Spinal cord (tissue), 10 donors: ENCODE results near the gene MARCHF10. TPM values are rescaled to one million over a fixed set of nuclear protein-coding genes. Genes with fewer than 3 reads are reported as not detected.
A peak's percentile ranks its signal among the peaks of the same experiment; 100 is the strongest.

Experiments used
- DNase-seq, 6 donors: peaks; one replicate each; pipeline versions ENCODE4 v3.0.0 to v3.0.0-alpha.2; 2013 to 2015; ENCODE audit warnings: low spot score in 6 of 6, low read depth in 4 of 6
- H3K27ac ChIP-seq: one replicate; pipeline ENCODE4 v1.5.1; 2013; ENCODE audit warnings: low read depth, low read length, control low read depth
- H3K27me3 ChIP-seq: one replicate; pipeline ENCODE4 v1.6.1; 2013; ENCODE audit warnings: low read length; ENCODE audit not compliant: control insufficient read depth, insufficient read depth
- H3K36me3 ChIP-seq: one replicate; pipeline ENCODE4 v1.6.1; 2013; ENCODE audit warnings: low read length; ENCODE audit not compliant: control insufficient read depth, insufficient read depth
- H3K4me1 ChIP-seq: one replicate; pipeline ENCODE4 v1.6.1; 2013; ENCODE audit warnings: low read length; ENCODE audit not compliant: control insufficient read depth, insufficient read depth
- H3K4me3 ChIP-seq: one replicate; pipeline ENCODE4 v1.5.1; 2013; ENCODE audit warnings: low read depth, low read length, control low read depth
- H3K9me3 ChIP-seq: one replicate; pipeline ENCODE4 v1.6.1; 2013; ENCODE audit warnings: low read length; ENCODE audit not compliant: control insufficient read depth, insufficient read depth
- WGBS: methylation state at CpG from one replicate; pipeline ENCODE4 v1.1.5; 2013; ENCODE audit warnings: missing lambda C conversion rate; ENCODE audit not compliant: insufficient coverage; 5-methylcytosine and 5-hydroxymethylcytosine counted together
- polyA plus RNA-seq, 2 donors: library from polyadenylated mRNA; unstranded; fragments of 120-200 nt; gene quantifications; one replicate each; pipeline ENCODE4 v1.2.1, GENCODE V29; 2013; ENCODE audit not compliant: insufficient read length in 2 of 2
- total RNA-seq, 2 donors: library from RNA; depleted of rRNA in 1 of 2; stranded (reverse); fragments of 120-200 nt in 1 of 2; fragments of >200 nt in 1 of 2; gene quantifications; one replicate each; pipeline versions ENCODE4 v1.2.3 to v1.2.4, GENCODE V29; 2013 to 2014
- donor health status: healthy.

MARCHF10 gene
- total and polyA plus RNA-seq, 4 donors = 0.59 to 3.6 (median 2.6) TPM

DNA sequence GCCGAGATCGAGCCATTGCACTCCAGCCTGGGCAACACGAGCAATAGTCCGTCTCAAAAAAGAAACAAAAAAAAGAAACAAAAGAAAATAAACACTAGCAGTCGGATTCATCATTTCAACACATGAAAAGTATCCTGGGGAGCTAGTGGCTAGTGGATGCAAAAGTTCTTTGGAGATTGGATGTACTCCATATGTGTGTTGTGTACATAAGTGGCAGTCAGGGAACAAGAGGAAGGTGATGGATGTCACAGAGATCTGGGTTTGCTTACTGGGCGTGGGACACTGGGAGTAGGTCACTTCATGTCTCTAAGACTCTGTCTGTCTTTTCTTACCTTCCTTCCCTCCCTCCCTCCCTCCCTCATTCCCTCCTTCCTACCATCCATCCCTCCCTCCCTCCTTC lies 145.3 kb downstream of the MARCHF10 start:
- Histone ChIP-seq H3K9me3 (peaks cover 2% of the 10 kb centered on the region), H3K4me3 (no peak overlapping the region), H3K4me1 (peaks cover 8% of the 10 kb centered on the region), H3K27me3 (no peaks in the 10 kb centered on the region), H3K27ac (no peak overlapping the region), H3K36me3 (peaks cover 30% of the 10 kb centered on the region)
- no peak for DNase-seq
- no CpG with 5 or more reads among the region's 6 CpGs for whole genome bisulfite sequencing

DNA sequence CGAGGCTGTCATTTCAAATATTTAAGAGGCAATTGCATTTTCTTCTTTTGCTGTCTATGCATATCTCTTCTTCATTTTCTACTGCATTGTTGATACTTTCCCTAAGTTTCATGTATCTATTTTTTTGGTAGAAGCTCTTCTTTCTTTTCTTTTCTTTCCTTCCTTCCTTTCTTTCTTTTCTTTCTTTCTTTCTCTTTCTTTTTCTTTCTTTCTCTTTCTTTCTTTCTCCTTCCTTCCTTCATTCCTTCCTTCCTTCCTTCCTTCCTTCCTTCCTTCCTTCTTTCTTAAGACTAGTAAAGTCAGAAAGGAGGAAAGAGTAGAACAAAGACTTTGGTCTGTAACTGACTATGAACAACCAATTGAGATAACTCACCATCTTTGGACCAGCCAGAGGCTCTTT lies 146.8 kb downstream of the MARCHF10 start:
- H3K27me3 ChIP-seq = no peaks in the 10 kb centered on the region
- WGBS = no CpG with 5 or more reads among the region's 1 CpG
- no peak overlapping the region for H3K27ac ChIP-seq
- peaks cover 24% of the 10 kb centered on the region for H3K4me1 ChIP-seq
- DNase-seq = no peak
- H3K36me3 ChIP-seq = peaks cover 16% of the 10 kb centered on the region
- H3K9me3 ChIP-seq = peaks cover 2% of the 10 kb centered on the region
- no peak overlapping the region for H3K4me3 ChIP-seq

DNA sequence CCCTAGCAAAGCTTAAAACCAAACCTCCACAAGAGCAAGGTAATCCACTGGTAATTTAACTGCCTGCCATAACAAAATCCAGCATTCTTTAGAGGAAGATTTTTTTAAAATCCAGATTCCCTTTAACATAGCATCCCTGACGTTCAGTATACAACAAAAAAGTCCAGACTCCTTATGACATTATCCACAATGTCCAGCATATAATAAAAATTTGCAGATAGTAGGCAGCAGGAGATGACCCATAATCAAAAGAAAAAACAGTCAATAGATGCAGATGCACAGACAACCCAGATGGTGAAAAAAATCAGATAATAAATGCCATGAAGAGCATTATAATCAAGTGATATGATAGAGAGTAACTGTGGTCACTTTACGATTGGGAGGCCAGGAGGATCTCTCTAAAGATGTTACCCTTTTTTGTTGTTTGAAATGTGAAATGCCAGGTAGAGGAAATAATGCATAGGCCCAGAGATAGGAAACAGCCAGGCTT lies 147.4 kb downstream of the MARCHF10 start:
- no peak overlapping the region for H3K4me3 ChIP-seq
- H3K9me3 ChIP-seq = peaks cover 2% of the 10 kb centered on the region
- peaks cover 10% of the 10 kb centered on the region for H3K36me3 ChIP-seq
- no peaks in the 10 kb centered on the region for H3K27me3 ChIP-seq
- H3K4me1 ChIP-seq = peaks cover 25% of the 10 kb centered on the region
- WGBS = 100% methylated on average over 1 of the region's 2 CpGs
- DNase-seq = no peak
- no peak overlapping the region for H3K27ac ChIP-seq

DNA sequence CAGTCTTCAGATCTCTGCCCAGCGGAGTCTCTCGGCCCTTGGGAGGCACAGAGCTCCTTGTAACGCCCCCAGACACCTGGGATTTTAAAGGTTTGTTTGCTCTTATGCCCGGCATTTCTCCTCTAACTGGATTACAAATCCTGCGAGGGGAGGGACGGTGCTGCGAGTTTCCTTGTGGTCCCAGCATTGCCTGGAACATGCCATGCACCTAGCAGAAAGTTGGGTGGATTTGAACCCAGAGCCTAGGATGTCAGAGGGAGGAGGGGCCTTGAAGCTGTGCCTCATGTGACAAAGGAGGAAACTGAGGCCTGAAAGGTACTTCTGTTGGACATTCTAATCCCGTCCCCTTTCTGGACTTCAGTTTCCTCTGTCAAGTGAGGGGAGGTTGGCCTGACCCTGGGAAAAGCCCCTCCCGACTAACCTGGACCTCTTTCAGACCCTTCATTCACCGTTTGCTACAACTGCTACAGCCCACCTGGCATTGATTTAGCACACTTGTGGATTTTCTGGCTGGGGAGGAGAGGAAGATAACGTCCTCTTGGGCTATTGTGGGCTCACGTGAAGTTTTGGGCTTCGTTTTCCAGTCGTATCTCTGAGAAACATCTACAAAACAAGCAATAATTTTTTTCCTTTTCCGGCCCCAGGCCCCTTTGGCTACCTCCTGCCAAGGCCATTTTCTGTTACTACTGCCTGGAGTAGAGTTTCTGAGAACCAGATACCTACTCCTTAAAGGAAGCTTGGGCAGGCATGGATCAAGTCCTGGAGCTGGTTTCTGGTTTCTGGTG lies 149.8 kb downstream of the MARCHF10 start:
- 49% methylated on average over 7 of the region's 15 CpGs for WGBS
- Histone ChIP-seq H3K27me3 (no peaks in the 10 kb centered on the region), H3K27ac (peak overlapping the region; percentile 73), H3K4me1 (peaks cover 37% of the 10 kb centered on the region), H3K36me3 (peaks cover 3% of the 10 kb centered on the region), H3K9me3 (peaks cover 2% of the 10 kb centered on the region), H3K4me3 (no peak overlapping the region)
- no peak for DNase-seq

DNA sequence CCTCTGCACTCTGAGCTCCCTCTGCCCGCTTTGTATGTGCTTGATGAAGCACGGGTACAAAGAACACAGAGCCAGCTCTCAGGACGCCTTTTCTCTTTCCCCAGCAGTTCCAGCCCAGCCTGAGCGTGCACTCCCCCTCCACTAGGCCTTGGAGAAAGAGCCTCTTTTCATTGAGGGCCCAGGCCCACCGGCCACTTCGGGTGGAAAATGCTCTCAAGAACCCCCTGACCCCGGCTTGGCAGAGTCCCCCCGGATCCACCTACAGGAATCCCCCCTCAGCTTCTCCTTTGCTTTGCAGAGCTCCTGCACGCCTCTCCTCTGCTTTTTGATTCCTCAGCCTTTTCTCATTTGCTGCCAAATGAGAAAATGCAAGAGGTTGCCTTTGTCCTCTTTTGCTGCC lies 150.4 kb downstream of the MARCHF10 start:
- WGBS = 12% methylated on average over 9 of the region's 9 CpGs
- peak overlapping the region; percentile 73 for H3K27ac ChIP-seq
- H3K27me3 ChIP-seq = no peaks in the 10 kb centered on the region
- DNase-seq = peak in 3 of 6 donors; percentile 46 to 84 (median 79)
- peaks cover 3% of the 10 kb centered on the region for H3K36me3 ChIP-seq
- H3K4me1 ChIP-seq = peaks cover 43% of the 10 kb centered on the region
- H3K9me3 ChIP-seq = peaks cover 2% of the 10 kb centered on the region
- no peak overlapping the region for H3K4me3 ChIP-seq

DNA sequence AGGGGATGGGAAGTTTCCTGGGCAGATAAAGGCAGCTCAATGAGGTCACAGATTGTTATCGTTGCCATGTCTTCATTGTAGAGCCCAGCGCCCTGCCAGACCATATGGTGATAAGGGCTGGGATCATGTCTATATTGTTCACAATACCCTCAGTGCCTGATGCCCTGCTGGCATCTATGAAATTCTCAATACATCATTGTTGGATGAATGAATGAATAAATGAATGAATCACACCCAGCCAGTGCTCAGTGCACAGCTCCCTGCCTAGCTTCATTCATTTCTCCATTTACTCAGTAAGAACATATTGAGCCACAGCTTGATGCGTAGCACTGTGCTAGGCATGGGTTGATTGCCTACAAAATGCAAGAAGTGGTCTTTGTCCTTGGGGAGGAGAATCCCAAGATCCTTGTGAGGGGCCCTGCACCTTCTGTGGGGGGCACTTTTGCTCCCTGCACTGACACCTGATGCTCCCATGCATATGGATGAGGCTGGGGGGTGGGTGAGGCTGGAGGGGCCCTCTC lies 150.9 kb downstream of the MARCHF10 start:
- peak overlapping the region; percentile 73 for H3K27ac ChIP-seq
- no peak for DNase-seq

DNA sequence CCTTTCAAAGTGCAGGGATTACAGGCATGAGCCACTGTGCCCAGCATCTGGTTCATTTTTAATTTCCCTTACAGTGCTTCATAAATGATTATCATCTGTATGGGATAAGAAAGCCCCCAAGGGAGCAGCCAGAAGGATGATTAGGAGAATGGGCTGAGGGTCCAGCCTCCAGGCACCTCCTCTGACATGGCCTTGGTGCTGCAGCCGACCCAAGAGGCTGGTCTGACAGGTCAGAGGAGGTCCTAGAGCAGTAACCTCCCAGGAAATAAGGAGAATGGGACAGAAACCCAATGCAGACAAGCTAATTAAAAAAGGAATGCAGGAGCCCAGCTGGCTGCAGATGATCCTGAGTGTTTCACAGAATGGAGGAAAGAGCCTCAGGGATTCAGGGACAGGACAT lies 151.7 kb downstream of the MARCHF10 start:
- 50% methylated on average over 1 of the region's 1 CpG for WGBS
- Histone ChIP-seq H3K36me3 (peaks cover 3% of the 10 kb centered on the region), H3K27ac (no peak overlapping the region), H3K9me3 (peaks cover 2% of the 10 kb centered on the region), H3K27me3 (no peaks in the 10 kb centered on the region), H3K4me3 (no peak overlapping the region), H3K4me1 (peaks cover 50% of the 10 kb centered on the region)
- no peak for DNase-seq

More for the DNA sequence above, 150.9 kb downstream of the MARCHF10 start:
- WGBS = no CpG with 5 or more reads among the region's 3 CpGs
- no peak overlapping the region for H3K4me3 ChIP-seq
- H3K4me1 ChIP-seq = peaks cover 48% of the 10 kb centered on the region
- H3K9me3 ChIP-seq = peaks cover 2% of the 10 kb centered on the region
- H3K36me3 ChIP-seq = peaks cover 3% of the 10 kb centered on the region
- H3K27me3 ChIP-seq = no peaks in the 10 kb centered on the region

DNA sequence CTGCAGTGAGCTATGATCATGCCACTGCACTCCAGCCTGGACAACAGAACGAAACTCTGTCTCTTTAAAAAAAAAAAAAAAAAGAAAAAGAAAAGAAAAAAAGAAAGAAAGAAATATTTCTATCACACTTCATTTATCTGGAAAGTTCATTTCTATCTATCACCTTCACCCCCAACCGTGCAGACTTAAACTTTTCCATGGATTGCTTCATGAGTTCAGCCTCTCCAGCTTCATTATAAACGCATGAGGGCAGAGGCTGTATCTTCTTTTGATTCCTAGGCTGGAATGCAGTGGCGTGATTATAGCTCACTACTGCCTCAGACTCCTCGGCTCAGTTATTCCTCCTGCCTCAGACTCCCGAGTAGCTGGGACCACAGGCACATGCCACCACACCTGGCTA lies 152.5 kb downstream of the MARCHF10 start:
- 67% methylated on average over 1 of the region's 6 CpGs for WGBS
- Histone ChIP-seq H3K9me3 (no peaks in the 10 kb centered on the region), H3K36me3 (peaks cover 3% of the 10 kb centered on the region), H3K4me3 (no peak overlapping the region), H3K4me1 (peaks cover 50% of the 10 kb centered on the region), H3K27me3 (no peaks in the 10 kb centered on the region), H3K27ac (no peak overlapping the region)
- no peak for DNase-seq

DNA sequence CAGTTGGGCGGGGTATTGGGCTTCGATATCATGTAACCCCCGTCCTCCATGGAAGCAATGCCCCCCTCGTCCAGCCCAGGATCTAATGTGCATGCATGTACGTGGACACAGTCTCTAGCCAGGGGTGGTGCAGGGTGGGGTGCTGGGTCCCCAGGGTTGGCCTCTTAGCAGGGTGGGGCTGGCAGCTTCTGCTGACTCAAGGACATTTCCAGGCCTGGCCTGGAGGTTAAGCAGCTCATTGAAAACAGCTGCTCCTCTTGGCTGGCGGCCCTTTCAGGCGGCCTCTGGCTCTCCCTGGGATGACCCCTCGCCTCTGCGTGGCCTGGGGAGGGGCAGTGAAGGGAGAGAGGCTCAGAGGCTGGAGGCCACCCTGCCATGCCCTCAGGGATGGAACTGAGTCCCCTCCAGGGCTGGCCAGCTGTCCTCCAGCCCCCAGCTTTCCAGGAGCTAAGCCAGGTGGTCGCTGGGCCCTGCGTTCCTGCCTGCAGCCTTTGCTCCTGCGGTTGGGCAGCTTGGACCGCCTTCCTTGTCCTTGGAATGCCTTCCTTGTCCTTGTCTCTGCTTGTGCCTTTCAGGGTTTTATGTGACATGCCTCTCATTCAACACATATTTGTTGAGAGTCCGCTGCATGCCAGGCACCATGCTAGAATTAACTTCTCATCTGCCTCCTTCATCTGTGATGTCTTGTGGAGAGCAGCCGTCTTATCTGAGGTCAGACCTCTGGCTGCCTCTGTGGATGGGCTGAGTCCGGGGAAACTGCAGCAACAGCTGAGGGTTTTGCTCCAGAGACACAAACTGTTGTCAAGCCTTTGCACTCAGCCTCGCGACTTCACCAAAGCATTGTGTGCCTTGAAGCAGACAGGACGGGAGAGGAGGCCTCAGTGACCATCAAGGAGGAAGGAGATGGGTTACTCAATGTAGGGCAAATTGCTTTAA lies 154.0 kb downstream of the MARCHF10 start:
- DNase-seq = peak in 2 of 6 donors; percentile 11 to 69
- no peaks in the 10 kb centered on the region for H3K27me3 ChIP-seq
- no peak overlapping the region for H3K4me3 ChIP-seq
- peak overlapping the region; percentile 83 for H3K27ac ChIP-seq
- peaks cover 55% of the 10 kb centered on the region for H3K4me1 ChIP-seq
- H3K36me3 ChIP-seq = peaks cover 3% of the 10 kb centered on the region
- 56% methylated on average over 17 of the region's 19 CpGs for WGBS
- no peaks in the 10 kb centered on the region for H3K9me3 ChIP-seq
